ENCODE results near the gene GPX1.

The GPX1 gene

DNA sequence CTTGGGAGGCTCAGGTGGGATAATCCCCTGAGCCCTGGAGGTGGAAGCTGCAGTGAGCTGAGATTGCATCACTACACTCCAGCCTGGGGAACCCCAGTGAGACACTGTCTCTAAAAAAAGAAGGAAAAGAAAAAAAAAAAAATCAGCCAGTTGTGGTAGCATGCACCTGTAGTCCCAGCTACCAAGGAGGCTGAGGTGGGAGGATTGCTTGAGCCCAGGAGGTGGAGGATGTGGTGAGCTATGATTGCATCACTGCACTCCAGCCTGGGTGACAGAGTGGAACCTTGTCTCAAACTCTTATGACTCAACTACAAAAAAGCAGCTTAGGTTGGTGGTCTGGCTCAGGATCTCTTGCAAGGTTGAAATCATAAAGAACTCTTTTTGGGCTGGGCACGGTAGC, 19.3 kb upstream of the GPX1 start:
- TF ChIP-seq, protein P1, sequence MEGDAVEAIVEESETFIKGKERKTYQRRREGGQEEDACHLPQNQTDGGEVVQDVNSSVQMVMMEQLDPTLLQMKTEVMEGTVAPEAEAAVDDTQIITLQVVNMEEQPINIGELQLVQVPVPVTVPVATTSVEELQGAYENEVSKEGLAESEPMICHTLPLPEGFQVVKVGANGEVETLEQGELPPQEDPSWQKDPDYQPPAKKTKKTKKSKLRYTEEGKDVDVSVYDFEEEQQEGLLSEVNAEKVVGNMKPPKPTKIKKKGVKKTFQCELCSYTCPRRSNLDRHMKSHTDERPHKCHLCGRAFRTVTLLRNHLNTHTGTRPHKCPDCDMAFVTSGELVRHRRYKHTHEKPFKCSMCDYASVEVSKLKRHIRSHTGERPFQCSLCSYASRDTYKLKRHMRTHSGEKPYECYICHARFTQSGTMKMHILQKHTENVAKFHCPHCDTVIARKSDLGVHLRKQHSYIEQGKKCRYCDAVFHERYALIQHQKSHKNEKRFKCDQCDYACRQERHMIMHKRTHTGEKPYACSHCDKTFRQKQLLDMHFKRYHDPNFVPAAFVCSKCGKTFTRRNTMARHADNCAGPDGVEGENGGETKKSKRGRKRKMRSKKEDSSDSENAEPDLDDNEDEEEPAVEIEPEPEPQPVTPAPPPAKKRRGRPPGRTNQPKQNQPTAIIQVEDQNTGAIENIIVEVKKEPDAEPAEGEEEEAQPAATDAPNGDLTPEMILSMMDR (IDR thresholded peaks at IDR 0.05; ENCODE audit: borderline replicate concordance, insufficient read depth, low read depth, low read length): no peak
- H3K4me3 ChIP-seq (ENCODE audit: low read depth, low read length): no peak overlapping the region

DNA sequence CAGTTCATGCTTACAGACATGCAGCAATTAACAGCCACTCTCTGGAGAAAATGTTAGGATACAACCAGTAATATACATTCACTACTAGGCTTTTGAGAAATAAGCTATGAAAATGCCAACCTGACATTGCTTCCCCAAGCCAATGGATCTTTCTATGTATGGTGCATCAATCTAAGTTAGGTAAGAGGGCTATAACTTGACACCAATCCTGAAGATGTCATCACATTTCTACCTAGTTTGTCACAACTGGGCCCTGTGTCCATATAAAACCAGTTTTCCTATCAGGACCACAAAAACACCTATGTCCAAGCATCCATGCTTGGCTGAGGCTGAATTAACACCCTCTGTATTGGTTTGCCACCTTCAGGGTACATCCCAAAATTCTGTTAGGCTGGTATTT, 13.8 kb upstream of the GPX1 start:
- no peak overlapping the region for H3K4me3 ChIP-seq (ENCODE audit: low read depth, low read length)
- TF ChIP-seq, protein P1 (IDR thresholded peaks at IDR 0.05; ENCODE audit: borderline replicate concordance, insufficient read depth, low read depth, low read length): no peak

DNA sequence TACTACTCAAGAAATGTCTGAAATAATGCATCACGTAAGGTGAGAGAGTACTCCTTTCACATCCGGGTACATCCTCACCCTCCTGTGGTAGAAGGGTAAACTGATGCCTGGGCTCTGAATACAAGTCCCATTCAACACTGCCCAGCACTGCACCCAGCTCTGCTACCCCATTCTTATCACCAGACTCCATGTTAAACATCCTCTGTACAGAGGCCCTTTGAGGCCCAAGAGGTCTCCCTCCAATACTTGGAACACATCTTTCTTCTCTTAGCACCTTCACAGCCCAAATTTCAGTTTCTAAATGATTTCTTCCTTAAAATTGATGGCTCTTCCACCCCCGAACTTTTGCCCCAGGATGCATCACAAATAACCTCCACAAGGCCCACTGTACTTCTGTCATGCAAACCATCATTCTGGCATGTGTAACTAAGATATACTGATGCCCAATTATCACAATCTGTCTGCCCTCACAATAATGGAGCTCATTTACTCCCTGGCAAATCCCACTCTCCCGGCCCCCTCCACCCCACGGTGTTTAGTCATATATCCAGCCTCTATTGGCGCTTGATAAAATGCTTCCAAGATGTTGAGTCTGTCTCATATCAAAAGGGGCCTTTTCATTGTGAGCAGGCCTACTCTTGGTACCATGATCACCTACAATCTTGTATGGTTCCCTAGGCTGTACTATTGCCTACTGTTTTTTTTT, 12.6 kb upstream of the GPX1 start:
- H3K4me3 ChIP-seq (ENCODE audit: low read depth, low read length): no peak overlapping the region
- TF ChIP-seq, protein P1 (IDR thresholded peaks at IDR 0.05; ENCODE audit: borderline replicate concordance, insufficient read depth, low read depth, low read length): no peak

DNA sequence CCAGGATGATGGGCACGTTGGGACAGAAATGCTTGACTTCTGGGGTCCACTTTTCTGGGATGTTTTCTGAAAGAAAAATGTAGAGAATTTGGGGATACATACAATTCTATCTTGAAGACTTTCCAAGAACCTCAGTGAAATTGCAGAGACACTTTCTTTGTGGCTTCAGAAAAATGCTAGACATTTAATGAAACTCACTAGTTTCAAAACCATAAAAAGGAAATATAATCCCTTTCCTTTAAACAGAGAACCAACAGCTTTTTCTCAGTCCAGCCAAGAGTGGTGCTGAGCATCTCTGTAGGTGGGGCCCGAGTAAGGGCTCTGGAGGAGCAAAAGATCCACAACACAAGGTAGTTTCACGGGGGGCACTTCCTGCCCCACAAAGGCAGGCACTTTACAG, 4.4 kb upstream of the GPX1 start:
- H3K4me3 ChIP-seq (ENCODE audit: low read depth, low read length): no peak overlapping the region
- TF ChIP-seq, protein P1 (IDR thresholded peaks at IDR 0.05; ENCODE audit: borderline replicate concordance, insufficient read depth, low read depth, low read length): no peak

DNA sequence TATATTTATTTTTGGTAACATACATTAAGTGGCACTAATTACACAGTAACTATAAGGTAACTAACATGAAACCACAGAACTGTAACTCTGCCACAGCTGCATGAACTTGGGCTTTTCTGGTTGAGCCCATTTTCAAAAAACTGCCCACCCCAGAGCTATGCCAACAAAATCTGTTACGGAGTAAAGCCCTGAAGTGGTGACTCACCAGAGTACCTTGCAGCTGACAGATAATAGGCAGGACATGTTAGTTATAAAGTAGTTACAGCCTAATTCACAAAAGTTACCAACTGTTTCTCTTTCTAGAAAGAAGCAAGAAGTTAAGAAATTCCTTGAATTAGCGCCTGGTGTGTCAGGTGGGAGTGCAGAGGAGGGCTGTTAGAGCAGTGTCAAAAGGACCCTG, 1.5 kb upstream of the GPX1 start:
- TF ChIP-seq, protein P1 (IDR thresholded peaks at IDR 0.05; ENCODE audit: borderline replicate concordance, insufficient read depth, low read depth, low read length): no peak
- no peak overlapping the region for H3K4me3 ChIP-seq (ENCODE audit: low read depth, low read length)

DNA sequence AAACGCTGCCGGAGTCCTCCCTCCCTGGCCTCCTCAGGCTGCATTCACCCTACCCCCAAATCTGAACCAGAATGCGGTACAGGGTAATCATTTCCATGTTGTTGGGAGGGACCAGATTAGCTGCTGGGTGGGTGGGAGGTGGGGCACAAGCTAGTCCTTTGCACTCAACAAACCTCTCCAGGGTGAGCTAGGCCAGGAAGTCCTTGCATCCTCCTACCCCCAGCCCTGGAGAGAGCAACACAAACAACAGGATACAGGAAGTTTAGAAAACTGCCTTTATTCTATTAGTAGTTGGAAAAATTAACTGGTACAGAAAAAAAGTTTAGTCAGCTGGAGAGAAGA, 702 bp upstream of the GPX1 start:
- H3K4me3 ChIP-seq (ENCODE audit: low read depth, low read length): peak overlapping the region; percentile 65

DNA sequence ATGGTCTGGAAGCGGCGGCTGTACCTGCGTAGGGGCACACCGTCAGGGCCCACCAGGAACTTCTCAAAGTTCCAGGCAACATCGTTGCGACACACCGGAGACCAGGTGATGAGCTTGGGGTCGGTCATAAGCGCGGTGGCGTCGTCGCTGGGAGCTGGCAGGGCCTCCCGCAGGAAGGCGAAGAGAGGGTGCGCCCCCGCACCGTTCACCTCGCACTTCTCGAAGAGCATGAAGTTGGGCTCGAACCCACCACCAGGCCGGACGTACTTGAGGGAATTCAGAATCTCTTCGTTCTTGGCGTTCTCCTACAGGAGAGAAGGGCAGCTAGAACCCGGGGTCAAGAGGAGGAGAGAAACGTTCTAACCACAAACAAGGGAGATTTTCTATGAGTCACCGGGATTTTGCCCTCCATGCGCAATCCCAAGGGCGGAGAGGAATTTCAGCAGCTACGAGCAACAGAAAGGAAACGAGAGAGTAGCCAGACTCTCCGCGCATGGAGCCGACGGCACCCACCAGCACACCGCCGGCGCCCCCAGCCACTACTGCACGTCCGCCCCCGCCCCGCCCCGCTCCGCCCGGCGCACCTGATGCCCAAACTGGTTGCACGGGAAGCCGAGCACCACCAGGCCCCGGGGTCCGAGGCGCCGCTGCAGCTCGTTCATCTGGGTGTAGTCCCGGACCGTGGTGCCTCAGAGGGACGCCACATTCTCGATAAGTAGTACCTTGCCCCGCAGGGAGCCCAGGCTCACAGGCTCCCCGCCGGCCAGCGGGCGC, 523 bp downstream of the GPX1 start:
- H3K4me3 ChIP-seq (ENCODE audit: low read depth, low read length): peak overlapping the region; percentile 65

More for the DNA sequence above, 702 bp upstream of the GPX1 start:
- TF ChIP-seq, protein P1 (IDR thresholded peaks at IDR 0.05; ENCODE audit: borderline replicate concordance, insufficient read depth, low read depth, low read length): no peak

DNA sequence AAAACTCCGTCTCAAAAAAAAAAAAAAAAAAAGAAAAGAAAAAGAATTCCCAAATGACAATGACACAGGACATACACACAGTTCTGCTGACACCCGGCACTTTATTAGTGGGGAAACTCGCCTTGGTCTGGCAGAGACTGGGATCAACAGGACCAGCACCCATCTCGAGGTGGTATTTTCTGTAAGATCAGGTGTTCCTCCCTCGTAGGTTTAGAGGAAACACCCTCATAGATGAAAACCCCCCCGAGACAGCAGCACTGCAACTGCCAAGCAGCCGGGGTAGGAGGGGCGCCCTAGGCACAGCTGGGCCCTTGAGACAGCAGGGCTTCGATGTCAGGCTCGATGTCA, 1.1 kb downstream of the GPX1 start:
- peak overlapping the region; percentile 65 for H3K4me3 ChIP-seq (ENCODE audit: low read depth, low read length)

All from GM12875 (cell line).